Right atrium auricular region (tissue), 2 donors: ENCODE results near the gene SLC2A9. TPM values are rescaled to one million over a fixed set of nuclear protein-coding genes. Genes with fewer than 3 reads are reported as not detected.

Experiments
- DNase-seq: peaks from one replicate; pipeline ENCODE4 v3.0.0-alpha.2; 2019; ENCODE audit warnings: low spot score
- H3K27ac ChIP-seq, 2 donors: fragments of 200-600 bp; sonication (generic); 1 replicate in 1 of 2; 2 replicates in 1 of 2; pipeline ENCODE4 v1.5.1; 2016 to 2019
- H3K27me3 ChIP-seq, 2 donors: fragments of 200-600 bp; sonication (generic); one replicate each; pipeline versions ENCODE4 v1.5.1 to v1.6.0; 2017 to 2019
- H3K36me3 ChIP-seq: fragments of 200-600 bp; sonication (generic); one replicate; pipeline ENCODE4 v1.5.1; 2016
- H3K4me1 ChIP-seq, 2 donors: fragments of 200-600 bp; sonication (generic); one replicate each; pipeline versions ENCODE4 v1.5.1 to v1.6.0; 2017 to 2019
- H3K4me3 ChIP-seq, 2 donors: fragments of 200-600 bp; sonication (generic); 1 replicate in 1 of 2; 2 replicates in 1 of 2; pipeline ENCODE4 v1.5.1; 2017 to 2019; ENCODE audit warnings: mild to moderate bottlenecking in 1 of 2, moderate library complexity in 1 of 2
- H3K9me3 ChIP-seq, 2 donors: fragments of 200-600 bp; sonication (generic); one replicate each; pipeline ENCODE4 v1.5.1; 2019
- CTCF ChIP-seq, 2 donors: fragments of 200-600 bp; sonication (generic); IDR thresholded peaks; one replicate each; pipeline ENCODE4 v1.5.1; 2019; ENCODE audit warnings: antibody characterized with exemption in 2 of 2
- total RNA-seq, 2 donors: library from RNA; depleted of rRNA; stranded (reverse); fragments of >200 nt; gene quantifications; one replicate each; pipeline ENCODE4 v1.1.0, GENCODE V29; 2016

SLC2A9 gene
- total RNA-seq, 2 donors from 2014 or later, result 3.5 to 5.8 TPM

- H3K9me3 ChIP-seq, result peaks cover 0 to 28% of the 10 kb centered on the region in 2 donors
- H3K27ac ChIP-seq, result no peak overlapping the region
- no peak for TF ChIP-seq CTCF (IDR thresholded peaks at IDR 0.05)
- no peak for DNase-seq
- no peaks in the 10 kb centered on the region for H3K4me1 ChIP-seq
- no peak overlapping the region for H3K4me3 ChIP-seq
- H3K27me3 ChIP-seq, result no peaks in the 10 kb centered on the region
- no peaks in the 10 kb centered on the region for H3K36me3 ChIP-seq
Measured at GRCh38 chr4:9841072-9841471, 180.2 kb downstream of the SLC2A9 start.

- no peak for DNase-seq
- TF ChIP-seq CTCF (IDR thresholded peaks at IDR 0.05), result no peak
- Histone ChIP-seq H3K27ac (no peak overlapping the region), H3K4me1 (no peaks in the 10 kb centered on the region), H3K9me3 (peaks cover 0 to 12% of the 10 kb centered on the region in 2 donors), H3K36me3 (no peaks in the 10 kb centered on the region), H3K4me3 (no peak overlapping the region), H3K27me3 (no peaks in the 10 kb centered on the region)
Measured at GRCh38 chr4:9835430-9835829, 185.9 kb downstream of the SLC2A9 start.

GRCh38 chr4:9833421-9833820, 187.9 kb downstream of the SLC2A9 start:
- H3K4me1 ChIP-seq, result no peaks in the 10 kb centered on the region
- H3K4me3 ChIP-seq, result no peak overlapping the region
- no peaks in the 10 kb centered on the region for H3K36me3 ChIP-seq
- peak overlapping the region; percentile 19 to 28 for H3K27ac ChIP-seq
- DNase-seq, result no peak
- no peaks in the 10 kb centered on the region for H3K9me3 ChIP-seq
- TF ChIP-seq CTCF (IDR thresholded peaks at IDR 0.05), result no peak
- no peaks in the 10 kb centered on the region for H3K27me3 ChIP-seq

GRCh38 chr4:9832640-9833039, 188.7 kb downstream of the SLC2A9 start:
- Histone ChIP-seq H3K36me3 (no peaks in the 10 kb centered on the region), H3K4me1 (no peaks in the 10 kb centered on the region), H3K4me3 (no peak overlapping the region), H3K27me3 (no peaks in the 10 kb centered on the region), H3K27ac (peak overlapping the region in 1 of 2 donors; percentile 28), H3K9me3 (no peaks in the 10 kb centered on the region)
- DNase-seq, result no peak
- TF ChIP-seq CTCF (IDR thresholded peaks at IDR 0.05), result no peak

- TF ChIP-seq CTCF (IDR thresholded peaks at IDR 0.05), result no peak
- no peaks in the 10 kb centered on the region for H3K4me1 ChIP-seq
Measured at GRCh38 chr4:9826551-9826950, 194.7 kb downstream of the SLC2A9 start.

GRCh38 chr4:9825049-9825448, 196.2 kb downstream of the SLC2A9 start:
- no peaks in the 10 kb centered on the region for H3K9me3 ChIP-seq
- H3K27me3 ChIP-seq, result no peaks in the 10 kb centered on the region
- H3K27ac ChIP-seq, result no peak overlapping the region
- no peak for TF ChIP-seq CTCF (IDR thresholded peaks at IDR 0.05)
- H3K4me3 ChIP-seq, result no peak overlapping the region
- no peak for DNase-seq
- no peaks in the 10 kb centered on the region for H3K4me1 ChIP-seq
- no peaks in the 10 kb centered on the region for H3K36me3 ChIP-seq

More at GRCh38 chr4:9826551-9826950, 194.7 kb downstream of the SLC2A9 start:
- Histone ChIP-seq H3K36me3 (no peaks in the 10 kb centered on the region), H3K4me3 (no peak overlapping the region), H3K9me3 (no peaks in the 10 kb centered on the region), H3K27ac (no peak overlapping the region), H3K27me3 (no peaks in the 10 kb centered on the region)
- no peak for DNase-seq
